GM23338 (cell line): ENCODE results near the gene FAM227B.

Source experiments
- CREB1 ChIP-seq: fragments of 250-450 bp; sonication (Bioruptor Pico); IDR thresholded peaks from 2 replicates; pipeline ENCODE4 v1.5.0; 2020; ENCODE audit warnings: low read depth, mild to moderate bottlenecking, moderate library complexity
- CTCF ChIP-seq, 2 experiments: fragments of 200-600 bp in 1 of 2; sonication (generic) in 1 of 2; conservative IDR thresholded peaks; 2 replicates each; pipeline versions ENCODE4 v1.5.1 to v1.6.1; 2016 to 2017; ENCODE audit warnings: antibody characterized with exemption in 2 of 2, low read depth in 2 of 2, mild to moderate bottlenecking in 2 of 2, moderate library complexity in 1 of 2
- ETS1 ChIP-seq: IDR thresholded peaks from 2 replicates; pipeline ENCODE4 v1.6.1; 2016; ENCODE audit warnings: antibody characterized with exemption
- EZH2 ChIP-seq: fragments of 200-600 bp; sonication (generic); IDR thresholded peaks from one replicate; pipeline ENCODE4 v1.8.0; 2017; ENCODE audit warnings: antibody characterized with exemption, mild to moderate bottlenecking, low read depth; ENCODE audit not compliant: unreplicated experiment
- JUNB ChIP-seq: IDR thresholded peaks from one replicate; pipeline ENCODE4 v1.6.1; 2016; ENCODE audit warnings: antibody characterized with exemption; ENCODE audit not compliant: unreplicated experiment
- NANOG ChIP-seq: IDR thresholded peaks from 2 replicates; pipeline ENCODE4 v1.6.1; 2016; ENCODE audit warnings: antibody characterized with exemption, borderline replicate concordance
- POLR2AphosphoS5 ChIP-seq: IDR thresholded peaks from 2 replicates; pipeline ENCODE4 v1.6.1; 2016; ENCODE audit warnings: antibody characterized with exemption, low read depth
- REST ChIP-seq: IDR thresholded peaks from one replicate; pipeline ENCODE4 v1.6.1; 2018; ENCODE audit warnings: antibody characterized with exemption; ENCODE audit not compliant: unreplicated experiment
- STAT1 ChIP-seq: IDR thresholded peaks from one replicate; pipeline ENCODE4 v1.6.1; 2016; ENCODE audit warnings: antibody characterized with exemption; ENCODE audit not compliant: unreplicated experiment

GRCh38 chr15:49441816-49442215 is 178.8 kb downstream of the FAM227B start:
- TF ChIP-seq CREB1 (CRISPR knock-in tag): no peak
- TF ChIP-seq CTCF (conservative IDR thresholded peaks at IDR 0.05; ENCODE audit: low read depth in 2 of 2): no peak
- TF ChIP-seq STAT1: no peak
- no peak for TF ChIP-seq REST
- no peak for TF ChIP-seq POLR2AphosphoS5
- no peak for TF ChIP-seq EZH2
- no peak for TF ChIP-seq NANOG
- no peak for TF ChIP-seq JUNB
- no peak for TF ChIP-seq ETS1
